ENCODE data around the gene TIGD4.
A peak's percentile ranks its signal among the peaks of the same experiment; 100 is the strongest.
"Not testable (repeated sequence)": the region's sequence is repeated elsewhere in the genome, so short reads cannot be mapped to it uniquely, and the experiment has no call there.

Gene TIGD4

GRCh38 chr4:152778656-152779512 lies 646 bp downstream of the TIGD4 start:
- H3K4me3 ChIP-seq (ENCODE audit: low read length) = peak overlapping the region; percentile 87
- peaks cover 6% of the 10 kb centered on the region for H3K4me1 ChIP-seq (ENCODE audit: insufficient read depth, low read length)
- peak overlapping the region; percentile 82 for H3K9ac ChIP-seq (ENCODE audit: low read depth, low read length)
- H3K27me3 ChIP-seq (ENCODE audit: insufficient read depth, low read length) = peaks cover 3% of the 10 kb centered on the region; the same call in 1 of the 2 replicates
- H3K9me3 ChIP-seq (ENCODE audit: insufficient read depth, low read depth, low read length) = no peaks in the 10 kb centered on the region
- WGBS = 5% methylated on average over 30 of the region's 30 CpGs
- H3K36me3 ChIP-seq (ENCODE audit: insufficient read depth, low read length) = no peaks in the 10 kb centered on the region; the same call in 1 of the 2 replicates
- H3K27ac ChIP-seq (ENCODE audit: low read depth, low read length) = peak overlapping the region; percentile 80

- Histone ChIP-seq H3K27ac (ENCODE audit: low read depth, low read length) (no peak overlapping the region), H3K36me3 (ENCODE audit: insufficient read depth, low read length) (no peaks in the 10 kb centered on the region), H3K4me3 (ENCODE audit: low read length) (no peak overlapping the region), H3K9ac (ENCODE audit: low read depth, low read length) (no peak overlapping the region), H3K27me3 (ENCODE audit: insufficient read depth, low read length) (peaks cover 3% of the 10 kb centered on the region; the same call in 1 of the 2 replicates), H3K4me1 (ENCODE audit: insufficient read depth, low read length) (peaks cover 6% of the 10 kb centered on the region), H3K9me3 (ENCODE audit: insufficient read depth, low read depth, low read length) (no peaks in the 10 kb centered on the region)
- WGBS = 67% methylated on average over 1 of the region's 1 CpG
These were observed 2.0 kb downstream of the TIGD4 start for GRCh38 chr4:152777488-152777887.

- no peaks in the 10 kb centered on the region for H3K36me3 ChIP-seq (ENCODE audit: insufficient read depth, low read length)
- no peaks in the 10 kb centered on the region for H3K9me3 ChIP-seq (ENCODE audit: insufficient read depth, low read depth, low read length)
- no peak overlapping the region for H3K27ac ChIP-seq (ENCODE audit: low read depth, low read length)
- H3K9ac ChIP-seq (ENCODE audit: low read depth, low read length) = no peak overlapping the region
- no peak overlapping the region for H3K4me3 ChIP-seq (ENCODE audit: low read length)
- peaks cover 6% of the 10 kb centered on the region for H3K4me1 ChIP-seq (ENCODE audit: insufficient read depth, low read length)
- peaks cover 3% of the 10 kb centered on the region; the same call in 1 of the 2 replicates for H3K27me3 ChIP-seq (ENCODE audit: insufficient read depth, low read length)
These were observed 3.2 kb downstream of the TIGD4 start for GRCh38 chr4:152776352-152776751.

- peaks cover 3% of the 10 kb centered on the region; the same call in 1 of the 2 replicates for H3K27me3 ChIP-seq (ENCODE audit: insufficient read depth, low read length)
These were observed 5.6 kb downstream of the TIGD4 start for GRCh38 chr4:152773953-152774352.

GRCh38 chr4:152773339-152773738 lies 6.2 kb downstream of the TIGD4 start:
- WGBS = 83% methylated on average over 2 of the region's 2 CpGs
- Histone ChIP-seq H3K27me3 (ENCODE audit: insufficient read depth, low read length) (peaks cover 3% of the 10 kb centered on the region; the same call in 1 of the 2 replicates), H3K4me1 (ENCODE audit: insufficient read depth, low read length) (peaks cover under 1% of the 10 kb centered on the region)

More at GRCh38 chr4:152773953-152774352, 5.6 kb downstream of the TIGD4 start:
- no peak overlapping the region for H3K9ac ChIP-seq (ENCODE audit: low read depth, low read length)
- H3K4me1 ChIP-seq (ENCODE audit: insufficient read depth, low read length) = peaks cover 3% of the 10 kb centered on the region
- H3K27ac ChIP-seq (ENCODE audit: low read depth, low read length) = no peak overlapping the region
- no peak overlapping the region for H3K4me3 ChIP-seq (ENCODE audit: low read length)
- H3K36me3 ChIP-seq (ENCODE audit: insufficient read depth, low read length) = no peaks in the 10 kb centered on the region
- no peaks in the 10 kb centered on the region for H3K9me3 ChIP-seq (ENCODE audit: insufficient read depth, low read depth, low read length)
- 92% methylated on average over 1 of the region's 1 CpG for WGBS

GRCh38 chr4:152771741-152772533 lies 7.6 kb downstream of the TIGD4 start:
- H3K9ac ChIP-seq (ENCODE audit: low read depth, low read length) = no peak overlapping the region
- H3K4me1 ChIP-seq (ENCODE audit: insufficient read depth, low read length) = no peaks in the 10 kb centered on the region
- 97% methylated on average over 3 of the region's 3 CpGs for WGBS
- no peaks in the 10 kb centered on the region for H3K9me3 ChIP-seq (ENCODE audit: insufficient read depth, low read depth, low read length)
- no peak overlapping the region for H3K27ac ChIP-seq (ENCODE audit: low read depth, low read length)
- H3K4me3 ChIP-seq (ENCODE audit: low read length) = no peak overlapping the region
- no peaks in the 10 kb centered on the region for H3K27me3 ChIP-seq (ENCODE audit: insufficient read depth, low read length)
- H3K36me3 ChIP-seq (ENCODE audit: insufficient read depth, low read length) = no peaks in the 10 kb centered on the region

More at GRCh38 chr4:152773339-152773738, 6.2 kb downstream of the TIGD4 start:
- no peak overlapping the region for H3K9ac ChIP-seq (ENCODE audit: low read depth, low read length)
- H3K36me3 ChIP-seq (ENCODE audit: insufficient read depth, low read length) = no peaks in the 10 kb centered on the region
- H3K9me3 ChIP-seq (ENCODE audit: insufficient read depth, low read depth, low read length) = no peaks in the 10 kb centered on the region
- H3K4me3 ChIP-seq (ENCODE audit: low read length) = no peak overlapping the region
- H3K27ac ChIP-seq (ENCODE audit: low read depth, low read length) = no peak overlapping the region

- not testable (repeated sequence) for H3K27me3 ChIP-seq (ENCODE audit: insufficient read depth, low read length); H3K9ac ChIP-seq (ENCODE audit: low read depth, low read length); H3K36me3 ChIP-seq (ENCODE audit: insufficient read depth, low read length); H3K9me3 ChIP-seq (ENCODE audit: insufficient read depth, low read depth, low read length); H3K27ac ChIP-seq (ENCODE audit: low read depth, low read length); H3K4me1 ChIP-seq (ENCODE audit: insufficient read depth, low read length); H3K4me3 ChIP-seq (ENCODE audit: low read length)
- WGBS = 95% methylated on average over 54 of the region's 54 CpGs
These were observed 14.3 kb downstream of the TIGD4 start for GRCh38 chr4:152765069-152765737.

- Histone ChIP-seq H3K27me3 (ENCODE audit: insufficient read depth, low read length) (no peaks in the 10 kb centered on the region), H3K9me3 (ENCODE audit: insufficient read depth, low read depth, low read length) (no peaks in the 10 kb centered on the region), H3K36me3 (ENCODE audit: insufficient read depth, low read length) (no peaks in the 10 kb centered on the region), H3K4me1 (ENCODE audit: insufficient read depth, low read length) (no peaks in the 10 kb centered on the region), H3K27ac (ENCODE audit: low read depth, low read length) (no peak overlapping the region), H3K4me3 (ENCODE audit: low read length) (no peak overlapping the region), H3K9ac (ENCODE audit: low read depth, low read length) (no peak overlapping the region)
- 100% methylated on average over 1 of the region's 1 CpG for WGBS
These were observed 15.7 kb downstream of the TIGD4 start for GRCh38 chr4:152763796-152764195.

GRCh38 chr4:152748619-152749018 lies 30.9 kb downstream of the TIGD4 start:
- 94% methylated on average over 9 of the region's 9 CpGs for WGBS
- Histone ChIP-seq H3K36me3 (ENCODE audit: insufficient read depth, low read length) (no peaks in the 10 kb centered on the region), H3K4me3 (ENCODE audit: low read length) (no peak overlapping the region), H3K4me1 (ENCODE audit: insufficient read depth, low read length) (no peaks in the 10 kb centered on the region), H3K9ac (ENCODE audit: low read depth, low read length) (no peak overlapping the region), H3K27ac (ENCODE audit: low read depth, low read length) (no peak overlapping the region), H3K27me3 (ENCODE audit: insufficient read depth, low read length) (no peaks in the 10 kb centered on the region), H3K9me3 (ENCODE audit: insufficient read depth, low read depth, low read length) (peaks cover 13% of the 10 kb centered on the region; the same call in 1 of the 2 replicates)

GRCh38 chr4:152747444-152747843 lies 32.1 kb downstream of the TIGD4 start:
- no peaks in the 10 kb centered on the region for H3K27me3 ChIP-seq (ENCODE audit: insufficient read depth, low read length)
- H3K4me1 ChIP-seq (ENCODE audit: insufficient read depth, low read length) = no peaks in the 10 kb centered on the region
- peaks cover 11% of the 10 kb centered on the region; the same call in 1 of the 2 replicates for H3K9me3 ChIP-seq (ENCODE audit: insufficient read depth, low read depth, low read length)
- H3K4me3 ChIP-seq (ENCODE audit: low read length) = no peak overlapping the region
- no peaks in the 10 kb centered on the region for H3K36me3 ChIP-seq (ENCODE audit: insufficient read depth, low read length)
- 85% methylated on average over 2 of the region's 2 CpGs for WGBS
- no peak overlapping the region for H3K27ac ChIP-seq (ENCODE audit: low read depth, low read length)
- no peak overlapping the region for H3K9ac ChIP-seq (ENCODE audit: low read depth, low read length)

GRCh38 chr4:152738827-152739226 lies 40.7 kb downstream of the TIGD4 start:
- H3K9me3 ChIP-seq (ENCODE audit: insufficient read depth, low read depth, low read length) = no peaks in the 10 kb centered on the region
- H3K27me3 ChIP-seq (ENCODE audit: insufficient read depth, low read length) = no peaks in the 10 kb centered on the region
- WGBS = 65% methylated on average over 3 of the region's 3 CpGs
- H3K4me1 ChIP-seq (ENCODE audit: insufficient read depth, low read length) = no peaks in the 10 kb centered on the region
- H3K9ac ChIP-seq (ENCODE audit: low read depth, low read length) = no peak overlapping the region
- H3K4me3 ChIP-seq (ENCODE audit: low read length) = no peak overlapping the region
- no peak overlapping the region for H3K27ac ChIP-seq (ENCODE audit: low read depth, low read length)
- no peaks in the 10 kb centered on the region for H3K36me3 ChIP-seq (ENCODE audit: insufficient read depth, low read length)

All from HUES64 (cell line).